ENCODE measurements around the gene ARHGEF28. TPM values are rescaled to one million over a fixed set of nuclear protein-coding genes. Genes with fewer than 3 reads are reported as not detected.

Gene ARHGEF28
- total and polyA plus RNA-seq, 2 experiments from 2014 or later, result 3.5 to 11.2 TPM

- TF ChIP-seq EZH2 (IDR thresholded peaks at IDR 0.05; ENCODE audit: borderline replicate concordance) (no peak), EZH2phosphoT487 (IDR thresholded peaks at IDR 0.05; ENCODE audit: low read depth, severe bottlenecking, unreplicated experiment) (no peak), CTCF (IDR thresholded peaks at IDR 0.05; ENCODE audit: poor library complexity) (no peak)
- no peak overlapping the region for H2AFZ ChIP-seq
- WGBS (ENCODE audit: low lambda C conversion rate, missing lambda C conversion rate), result 92% methylated on average over 4 of the region's 4 CpGs
- no peak overlapping the region for H3K4me2 ChIP-seq
- no peaks in the 10 kb centered on the region for H3K4me1 ChIP-seq (ENCODE audit: insufficient read depth)
- no peaks in the 10 kb centered on the region for H3K27me3 ChIP-seq
- no peak overlapping the region for H3K27ac ChIP-seq
- DNase-seq (ENCODE audit: low spot score), result no peak
- no peak overlapping the region for H3K4me3 ChIP-seq
- no peaks in the 10 kb centered on the region for H3K79me2 ChIP-seq
- H3K9me2 ChIP-seq (replicated peaks; ENCODE audit: insufficient read depth), result no peaks in the 10 kb centered on the region
- H3K9me3 ChIP-seq (ENCODE audit: low read depth), result no peaks in the 10 kb centered on the region
- H4K20me1 ChIP-seq (ENCODE audit: insufficient read depth, poor library complexity, severe bottlenecking), result no peaks in the 10 kb centered on the region
- no peaks in the 10 kb centered on the region for H3K36me3 ChIP-seq (replicated peaks; ENCODE audit: insufficient read depth, low read depth)
These were observed 261.7 kb downstream of the ARHGEF28 start for GRCh38 chr5:73887688-73888087.

DNA sequence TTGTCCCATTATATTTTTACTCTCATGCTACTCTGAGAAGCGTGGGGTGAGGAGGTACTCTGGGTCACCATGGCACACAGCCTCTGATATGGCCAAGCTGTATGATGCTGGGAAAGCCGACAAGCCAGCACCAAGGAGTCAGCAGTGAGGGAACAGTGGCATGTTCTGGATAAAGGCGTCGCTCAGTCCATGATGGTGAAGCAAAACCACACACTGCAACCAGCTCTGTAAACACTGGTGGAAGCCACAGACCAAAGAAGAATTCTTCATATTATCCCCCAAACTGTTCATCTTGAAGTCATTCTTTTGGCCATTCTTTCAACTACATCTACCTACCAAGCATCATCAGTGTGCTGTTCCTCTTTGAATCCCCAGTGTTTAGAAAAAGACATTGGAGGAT is 264.6 kb downstream of the ARHGEF28 start:
- H2AFZ ChIP-seq, result no peak overlapping the region
- no peaks in the 10 kb centered on the region for H3K27me3 ChIP-seq
- H3K4me1 ChIP-seq (ENCODE audit: insufficient read depth), result no peaks in the 10 kb centered on the region
- no peak overlapping the region for H3K4me3 ChIP-seq
- no peak for DNase-seq (ENCODE audit: low spot score)
- H4K20me1 ChIP-seq (ENCODE audit: insufficient read depth, poor library complexity, severe bottlenecking), result no peaks in the 10 kb centered on the region
- no peak for TF ChIP-seq EZH2phosphoT487 (IDR thresholded peaks at IDR 0.05; ENCODE audit: low read depth, severe bottlenecking, unreplicated experiment)
- no peak for TF ChIP-seq CTCF (IDR thresholded peaks at IDR 0.05; ENCODE audit: poor library complexity)
- TF ChIP-seq EZH2 (IDR thresholded peaks at IDR 0.05; ENCODE audit: borderline replicate concordance), result no peak
- WGBS (ENCODE audit: low lambda C conversion rate, missing lambda C conversion rate), result 94% methylated on average over 4 of the region's 4 CpGs
- H3K36me3 ChIP-seq (replicated peaks; ENCODE audit: insufficient read depth, low read depth), result no peaks in the 10 kb centered on the region
- no peaks in the 10 kb centered on the region for H3K9me3 ChIP-seq (ENCODE audit: low read depth)
- H3K27ac ChIP-seq, result no peak overlapping the region
- H3K4me2 ChIP-seq, result no peak overlapping the region
- no peaks in the 10 kb centered on the region for H3K9me2 ChIP-seq (replicated peaks; ENCODE audit: insufficient read depth)
- no peaks in the 10 kb centered on the region for H3K79me2 ChIP-seq

DNA sequence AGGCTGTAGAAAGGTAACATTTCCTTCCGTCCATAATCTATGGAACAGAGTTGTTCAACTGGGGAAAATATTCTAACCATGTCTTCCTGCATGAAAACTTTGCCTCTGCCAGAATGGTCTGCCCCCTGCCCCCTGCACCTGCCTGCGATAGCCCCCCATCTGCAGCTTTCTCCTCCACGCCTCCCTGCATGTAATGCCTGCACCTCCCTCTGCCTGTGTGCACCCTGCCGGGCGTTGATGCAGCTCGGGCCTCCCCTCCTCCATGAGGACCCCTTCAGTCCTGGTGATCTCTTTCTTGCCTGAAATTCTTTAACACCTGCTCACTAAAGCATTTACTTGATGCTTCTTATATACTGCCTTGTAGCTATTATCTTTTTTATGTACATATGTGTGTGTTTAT is 266.2 kb downstream of the ARHGEF28 start:
- Histone ChIP-seq H3K4me3 (no peak overlapping the region), H4K20me1 (ENCODE audit: insufficient read depth, poor library complexity, severe bottlenecking) (no peaks in the 10 kb centered on the region), H3K4me1 (ENCODE audit: insufficient read depth) (no peaks in the 10 kb centered on the region), H3K27me3 (no peaks in the 10 kb centered on the region), H3K9me3 (ENCODE audit: low read depth) (no peaks in the 10 kb centered on the region), H3K36me3 (replicated peaks; ENCODE audit: insufficient read depth, low read depth) (no peaks in the 10 kb centered on the region), H3K9me2 (replicated peaks; ENCODE audit: insufficient read depth) (no peaks in the 10 kb centered on the region), H3K4me2 (no peak overlapping the region), H2AFZ (no peak overlapping the region), H3K27ac (no peak overlapping the region), H3K79me2 (no peaks in the 10 kb centered on the region)
- 99% methylated on average over 5 of the region's 6 CpGs for WGBS (ENCODE audit: low lambda C conversion rate, missing lambda C conversion rate)
- DNase-seq (ENCODE audit: low spot score), result no peak
- TF ChIP-seq CTCF (IDR thresholded peaks at IDR 0.05; ENCODE audit: poor library complexity) (no peak), EZH2 (IDR thresholded peaks at IDR 0.05; ENCODE audit: borderline replicate concordance) (no peak), EZH2phosphoT487 (IDR thresholded peaks at IDR 0.05; ENCODE audit: low read depth, severe bottlenecking, unreplicated experiment) (no peak)

GRCh38 chr5:73892806-73893205 is 266.8 kb downstream of the ARHGEF28 start:
- Histone ChIP-seq H3K4me3 (no peak overlapping the region), H3K79me2 (no peaks in the 10 kb centered on the region), H3K4me1 (ENCODE audit: insufficient read depth) (peaks cover 4% of the 10 kb centered on the region), H3K27me3 (no peaks in the 10 kb centered on the region), H3K9me3 (ENCODE audit: low read depth) (no peaks in the 10 kb centered on the region), H4K20me1 (ENCODE audit: insufficient read depth, poor library complexity, severe bottlenecking) (no peaks in the 10 kb centered on the region), H3K4me2 (no peak overlapping the region), H3K9me2 (replicated peaks; ENCODE audit: insufficient read depth) (no peaks in the 10 kb centered on the region), H3K27ac (no peak overlapping the region), H3K36me3 (replicated peaks; ENCODE audit: insufficient read depth, low read depth) (no peaks in the 10 kb centered on the region), H2AFZ (no peak overlapping the region)
- WGBS (ENCODE audit: low lambda C conversion rate, missing lambda C conversion rate), result 85% methylated on average over 1 of the region's 1 CpG
- TF ChIP-seq CTCF (IDR thresholded peaks at IDR 0.05; ENCODE audit: poor library complexity), result no peak
- TF ChIP-seq EZH2 (IDR thresholded peaks at IDR 0.05; ENCODE audit: borderline replicate concordance), result no peak
- no peak for TF ChIP-seq EZH2phosphoT487 (IDR thresholded peaks at IDR 0.05; ENCODE audit: low read depth, severe bottlenecking, unreplicated experiment)
- no peak for DNase-seq (ENCODE audit: low spot score)
